Ovary (tissue), 3 donors: ENCODE measurements around the gene EXO5.

Experiments
- EP300 ChIP-seq: sonication (generic); formaldehyde crosslinking; IDR thresholded peaks from one replicate; pipeline ENCODE4 v1.6.1; 2017; ENCODE audit warnings: antibody characterized with exemption
- POLR2A ChIP-seq: fragments of 450-650 bp; IDR thresholded peaks from one replicate; pipeline ENCODE4 v1.6.1; 2017; ENCODE audit warnings: antibody characterized with exemption, mild to moderate bottlenecking, moderate library complexity
- TF ChIP-seq, protein P1 (sequence below), 3 donors: fragments of 450-650 bp in 2 of 3; fragments of 200-600 bp in 1 of 3; IDR thresholded peaks; one replicate each; pipeline versions ENCODE4 v1.5.1 to v1.8.0; 2016 to 2022; ENCODE audit warnings: antibody characterized with exemption in 3 of 3, mild to moderate bottlenecking in 1 of 3
- donor health status: DM: no; HTN: no; CAD: no.

- TF ChIP-seq, protein P1, sequence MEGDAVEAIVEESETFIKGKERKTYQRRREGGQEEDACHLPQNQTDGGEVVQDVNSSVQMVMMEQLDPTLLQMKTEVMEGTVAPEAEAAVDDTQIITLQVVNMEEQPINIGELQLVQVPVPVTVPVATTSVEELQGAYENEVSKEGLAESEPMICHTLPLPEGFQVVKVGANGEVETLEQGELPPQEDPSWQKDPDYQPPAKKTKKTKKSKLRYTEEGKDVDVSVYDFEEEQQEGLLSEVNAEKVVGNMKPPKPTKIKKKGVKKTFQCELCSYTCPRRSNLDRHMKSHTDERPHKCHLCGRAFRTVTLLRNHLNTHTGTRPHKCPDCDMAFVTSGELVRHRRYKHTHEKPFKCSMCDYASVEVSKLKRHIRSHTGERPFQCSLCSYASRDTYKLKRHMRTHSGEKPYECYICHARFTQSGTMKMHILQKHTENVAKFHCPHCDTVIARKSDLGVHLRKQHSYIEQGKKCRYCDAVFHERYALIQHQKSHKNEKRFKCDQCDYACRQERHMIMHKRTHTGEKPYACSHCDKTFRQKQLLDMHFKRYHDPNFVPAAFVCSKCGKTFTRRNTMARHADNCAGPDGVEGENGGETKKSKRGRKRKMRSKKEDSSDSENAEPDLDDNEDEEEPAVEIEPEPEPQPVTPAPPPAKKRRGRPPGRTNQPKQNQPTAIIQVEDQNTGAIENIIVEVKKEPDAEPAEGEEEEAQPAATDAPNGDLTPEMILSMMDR (IDR thresholded peaks at IDR 0.05) = no peak
- no peak for TF ChIP-seq POLR2A
- TF ChIP-seq EP300 = no peak
Observed at GRCh38 chr1:40539338-40539737, 30.8 kb downstream of the EXO5 start.
